Type B pancreatic cell (in vitro differentiated cells): Measurements from ENCODE around the gene BCR. TPM values are rescaled to one million over a fixed set of nuclear protein-coding genes. Genes with fewer than 3 reads are reported as not detected.

ENCODE experiments used
- DNase-seq: peaks from one replicate; pipeline ENCODE4 v3.0.0; 2021; ENCODE audit warnings: mixed read lengths; ENCODE audit not compliant: unreplicated experiment; ENCODE audit errors: extremely low spot score
- H3K27ac Mint-ChIP-seq: 2 replicates; pipeline ENCODE4 v1.8.0; 2021; ENCODE audit warnings: mild to moderate bottlenecking, mixed read lengths
- H3K27me3 Mint-ChIP-seq: 2 replicates; pipeline ENCODE4 v1.8.0; 2021; ENCODE audit warnings: mixed read lengths
- H3K36me3 Mint-ChIP-seq: 2 replicates; pipeline ENCODE4 v1.8.0; 2021; ENCODE audit warnings: mixed read lengths
- H3K4me1 Mint-ChIP-seq: one replicate; pipeline ENCODE4 v1.8.0; 2021; ENCODE audit warnings: mixed read lengths; ENCODE audit not compliant: unreplicated experiment
- H3K4me3 Mint-ChIP-seq: 2 replicates; pipeline ENCODE4 v1.8.0; 2021; ENCODE audit warnings: mild to moderate bottlenecking, mixed read lengths
- H3K9me3 Mint-ChIP-seq: 2 replicates; pipeline ENCODE4 v1.8.0; 2021; ENCODE audit warnings: mixed read lengths
- total RNA-seq: library from RNA; stranded (reverse); gene quantifications from 2 replicates; pipeline ENCODE4 v1.2.1, GENCODE V29; 2021; ENCODE audit warnings: low replicate concordance
- TF ChIP-seq, protein P1 (sequence below): fragments of 200-600 bp; sonication (generic); conservative IDR thresholded peaks from 2 replicates; pipeline ENCODE4 v1.5.0; 2021; ENCODE audit warnings: antibody characterized with exemption, mild to moderate bottlenecking

Gene BCR
- total RNA-seq, 1 donor from 2014 or later: 61.2 TPM

DNA sequence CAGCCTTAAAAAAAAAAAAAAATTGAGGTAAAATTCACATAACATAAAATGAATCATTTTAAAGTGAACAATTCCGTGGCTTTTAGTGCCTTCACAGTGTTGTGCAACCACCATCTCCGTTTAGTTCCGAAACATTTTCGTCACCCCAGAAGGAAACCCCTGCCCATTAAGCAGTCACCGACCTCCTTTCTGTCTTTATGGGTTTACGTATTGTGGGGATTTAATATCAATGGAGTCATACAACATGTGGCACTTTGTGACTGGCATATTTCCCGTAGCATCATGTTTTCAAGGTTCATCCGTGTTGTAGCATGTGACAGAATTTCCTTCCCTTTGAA lies 65.5 kb downstream of the BCR start:
- DNase-seq: no peak
- TF ChIP-seq, protein P1, sequence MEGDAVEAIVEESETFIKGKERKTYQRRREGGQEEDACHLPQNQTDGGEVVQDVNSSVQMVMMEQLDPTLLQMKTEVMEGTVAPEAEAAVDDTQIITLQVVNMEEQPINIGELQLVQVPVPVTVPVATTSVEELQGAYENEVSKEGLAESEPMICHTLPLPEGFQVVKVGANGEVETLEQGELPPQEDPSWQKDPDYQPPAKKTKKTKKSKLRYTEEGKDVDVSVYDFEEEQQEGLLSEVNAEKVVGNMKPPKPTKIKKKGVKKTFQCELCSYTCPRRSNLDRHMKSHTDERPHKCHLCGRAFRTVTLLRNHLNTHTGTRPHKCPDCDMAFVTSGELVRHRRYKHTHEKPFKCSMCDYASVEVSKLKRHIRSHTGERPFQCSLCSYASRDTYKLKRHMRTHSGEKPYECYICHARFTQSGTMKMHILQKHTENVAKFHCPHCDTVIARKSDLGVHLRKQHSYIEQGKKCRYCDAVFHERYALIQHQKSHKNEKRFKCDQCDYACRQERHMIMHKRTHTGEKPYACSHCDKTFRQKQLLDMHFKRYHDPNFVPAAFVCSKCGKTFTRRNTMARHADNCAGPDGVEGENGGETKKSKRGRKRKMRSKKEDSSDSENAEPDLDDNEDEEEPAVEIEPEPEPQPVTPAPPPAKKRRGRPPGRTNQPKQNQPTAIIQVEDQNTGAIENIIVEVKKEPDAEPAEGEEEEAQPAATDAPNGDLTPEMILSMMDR: no peak
- H3K36me3 Mint-ChIP-seq: peaks cover 2% of the 10 kb centered on the region
- H3K27me3 Mint-ChIP-seq: no peaks in the 10 kb centered on the region
- no peak overlapping the region for H3K4me3 Mint-ChIP-seq
- H3K4me1 Mint-ChIP-seq: peaks cover 64% of the 10 kb centered on the region
- no peak overlapping the region for H3K27ac Mint-ChIP-seq
- H3K9me3 Mint-ChIP-seq: no peaks in the 10 kb centered on the region

DNA sequence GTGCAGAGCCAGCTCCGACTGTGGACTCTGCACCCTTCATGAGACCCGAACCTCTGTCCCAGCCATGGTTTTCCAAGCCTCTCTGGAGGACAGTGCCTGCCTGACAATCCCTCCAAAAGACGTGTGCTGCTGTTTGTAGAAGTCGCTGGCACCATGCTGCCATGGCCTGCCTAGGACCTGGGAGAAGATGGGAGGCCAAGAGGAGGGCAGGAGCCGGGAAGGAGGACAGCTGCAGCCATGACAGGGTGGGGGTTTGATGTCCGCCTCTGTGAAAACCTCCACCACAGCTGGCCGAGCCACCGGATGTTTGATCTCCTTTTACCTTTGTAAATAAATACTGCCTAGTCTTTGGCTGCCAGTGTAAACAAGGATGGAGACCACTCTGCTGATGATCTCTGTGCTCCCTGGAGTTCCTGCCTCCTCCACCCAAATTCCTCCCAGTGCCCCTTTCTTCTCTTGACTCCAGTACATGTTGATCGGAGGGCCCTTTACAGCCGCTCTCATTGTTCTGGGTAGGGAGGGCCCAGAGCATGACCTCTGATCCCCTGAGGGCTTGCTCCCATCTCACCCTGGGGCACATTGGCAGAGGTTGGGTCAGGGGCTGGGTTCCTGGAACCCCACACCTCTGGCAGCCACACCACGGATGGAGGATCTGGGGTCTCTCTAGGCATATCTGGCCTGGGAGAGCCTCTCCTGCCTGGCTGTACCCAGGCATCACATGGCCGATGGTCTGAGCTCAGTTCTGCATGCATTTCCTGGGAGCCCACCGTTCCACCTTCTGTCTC lies 66.9 kb downstream of the BCR start:
- TF ChIP-seq, protein P1: no peak
- H3K4me1 Mint-ChIP-seq: peaks cover 53% of the 10 kb centered on the region
- H3K36me3 Mint-ChIP-seq: no peaks in the 10 kb centered on the region
- peak overlapping the region; percentile 70 for H3K27ac Mint-ChIP-seq
- no peak for DNase-seq
- no peaks in the 10 kb centered on the region for H3K27me3 Mint-ChIP-seq
- H3K4me3 Mint-ChIP-seq: no peak overlapping the region
- H3K9me3 Mint-ChIP-seq: no peaks in the 10 kb centered on the region

DNA sequence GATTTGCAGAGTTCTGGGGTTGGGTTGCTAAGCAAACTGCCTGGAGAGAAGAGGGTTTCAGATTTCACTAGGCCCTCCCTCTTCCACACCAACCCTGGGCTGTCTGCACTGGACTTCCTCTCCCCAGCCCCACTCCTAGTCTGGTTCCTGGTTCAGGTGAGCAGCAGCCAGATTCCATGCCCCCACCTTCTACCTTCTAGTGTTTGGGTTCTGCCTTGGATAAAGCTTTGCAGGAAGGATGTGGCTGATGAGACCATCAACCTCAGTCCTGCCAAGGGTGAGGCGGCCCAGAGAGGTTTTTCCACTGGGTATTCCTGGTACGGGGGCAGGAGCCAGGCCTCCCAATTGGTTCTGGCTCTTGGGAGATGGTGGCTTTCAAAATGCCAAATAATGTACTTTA lies 68.3 kb downstream of the BCR start:
- peaks cover 43% of the 10 kb centered on the region for H3K4me1 Mint-ChIP-seq
- DNase-seq: no peak
- no peaks in the 10 kb centered on the region for H3K27me3 Mint-ChIP-seq
- peak overlapping the region; percentile 26 for H3K27ac Mint-ChIP-seq
- peak overlapping the region; percentile 15 for H3K4me3 Mint-ChIP-seq
- TF ChIP-seq, protein P1: no peak
- no peaks in the 10 kb centered on the region for H3K36me3 Mint-ChIP-seq
- no peaks in the 10 kb centered on the region for H3K9me3 Mint-ChIP-seq

DNA sequence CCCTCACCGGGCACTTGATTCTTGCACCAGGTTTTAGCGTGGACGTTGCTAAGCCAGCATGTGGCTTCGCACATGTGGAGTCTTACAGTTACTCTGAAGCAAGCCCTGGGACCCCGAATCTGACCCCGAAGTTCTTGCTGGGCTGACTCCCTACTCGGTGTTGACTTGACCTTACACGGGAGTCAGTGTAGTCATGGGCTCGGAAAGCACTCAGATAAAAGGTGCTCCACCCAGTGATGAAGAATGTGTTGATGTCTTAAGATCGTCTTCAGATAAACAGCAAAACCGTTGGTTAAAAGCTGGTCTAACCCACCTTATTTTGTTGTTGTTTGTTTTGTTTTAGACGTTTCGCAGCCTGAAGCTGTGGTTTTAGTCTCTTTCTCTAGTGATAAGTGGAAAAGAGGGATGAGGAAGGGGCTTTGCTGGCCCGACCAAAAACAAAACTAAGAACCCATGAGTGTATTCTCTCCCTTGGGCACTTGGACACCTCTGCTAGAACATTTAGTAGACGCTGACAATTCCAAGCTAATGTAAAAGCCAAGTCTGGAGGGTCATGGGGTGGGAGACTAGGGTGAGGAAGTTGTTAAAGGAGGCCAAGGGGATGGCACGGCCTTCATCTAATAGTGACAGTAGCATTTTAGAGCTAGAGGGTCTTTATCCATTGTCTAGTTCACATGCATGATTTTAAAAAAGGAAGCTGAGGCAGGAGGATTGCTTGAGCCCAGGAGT lies 69.9 kb downstream of the BCR start:
- no peaks in the 10 kb centered on the region for H3K36me3 Mint-ChIP-seq
- peak overlapping the region; percentile 55 for H3K27ac Mint-ChIP-seq
- H3K4me3 Mint-ChIP-seq: no peak overlapping the region
- TF ChIP-seq, protein P1: no peak
- H3K27me3 Mint-ChIP-seq: no peaks in the 10 kb centered on the region
- no peak for DNase-seq
- H3K4me1 Mint-ChIP-seq: peaks cover 31% of the 10 kb centered on the region
- H3K9me3 Mint-ChIP-seq: no peaks in the 10 kb centered on the region

DNA sequence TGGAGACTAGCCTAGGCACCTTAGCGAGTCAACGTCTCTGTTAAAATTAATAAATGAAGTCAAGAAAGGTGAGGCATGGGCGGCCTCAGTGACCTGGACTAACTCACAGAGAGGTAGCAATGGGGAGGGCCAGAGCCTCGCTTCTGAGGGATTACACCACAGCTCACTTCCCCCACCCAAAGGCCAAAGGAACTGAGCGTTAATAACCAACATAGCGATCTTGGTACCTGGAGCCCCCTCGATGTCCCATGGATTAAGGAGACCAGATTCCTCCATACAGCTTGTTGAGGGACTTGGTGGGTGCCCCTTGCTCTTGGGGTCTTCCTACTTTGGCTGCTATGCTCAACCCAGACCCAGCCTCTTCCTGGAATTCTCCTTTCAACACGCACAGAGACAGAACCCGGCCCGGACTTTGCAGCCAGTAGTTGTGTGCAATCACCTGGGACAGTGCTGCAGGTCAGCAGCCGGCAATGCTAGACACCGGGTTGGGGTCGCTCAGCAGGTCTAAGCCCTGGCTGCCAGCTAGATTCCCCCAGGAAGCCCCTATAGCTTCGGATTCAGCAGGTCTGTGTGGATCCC lies 70.6 kb downstream of the BCR start:
- Mint-ChIP-seq H3K27ac (no peak overlapping the region), H3K36me3 (no peaks in the 10 kb centered on the region), H3K27me3 (no peaks in the 10 kb centered on the region), H3K4me3 (no peak overlapping the region), H3K9me3 (no peaks in the 10 kb centered on the region), H3K4me1 (peaks cover 28% of the 10 kb centered on the region)
- DNase-seq: no peak
- TF ChIP-seq, protein P1: no peak
